Esophagus muscularis mucosa (tissue), 4 donors: Measurements from ENCODE around the gene SLX4. TPM values are rescaled to one million over a fixed set of nuclear protein-coding genes. Genes with fewer than 3 reads are reported as not detected.

Experiments used
- DNase-seq: peaks from one replicate; pipeline ENCODE4 v3.0.0-alpha.2; 2017; ENCODE audit errors: extremely low spot score
- H3K27ac ChIP-seq, 4 donors: fragments of 200-600 bp; sonication (generic); replicated peaks in 1 of 4; 1 replicate in 3 of 4; 2 replicates in 1 of 4; pipeline ENCODE4 v1.5.1; 2016 to 2019; ENCODE audit warnings: mild to moderate bottlenecking in 1 of 4
- H3K27me3 ChIP-seq, 4 donors: fragments of 200-600 bp; sonication (generic); one replicate each; pipeline versions ENCODE4 v1.5.1 to v1.6.0; 2016 to 2019
- H3K36me3 ChIP-seq, 4 donors: fragments of 200-600 bp; sonication (generic); one replicate each; pipeline ENCODE4 v1.5.1; 2016 to 2019
- H3K4me1 ChIP-seq, 4 donors: fragments of 200-600 bp; sonication (generic); one replicate each; pipeline ENCODE4 v1.5.1; 2016 to 2019
- H3K4me3 ChIP-seq, 4 donors: fragments of 200-600 bp; sonication (generic); 1 replicate in 2 of 4; 2 replicates in 2 of 4; pipeline ENCODE4 v1.5.1; 2016 to 2019; ENCODE audit warnings: mild to moderate bottlenecking in 4 of 4, moderate library complexity in 1 of 4
- H3K9me3 ChIP-seq, 4 donors: fragments of 200-600 bp; sonication (generic); 1 replicate in 3 of 4; 2 replicates in 1 of 4; pipeline ENCODE4 v1.5.1; 2016 to 2019
- CTCF ChIP-seq, 3 experiments: fragments of 200-600 bp in 2 of 3; fragments of 450-650 bp in 1 of 3; sonication (generic) in 2 of 3; IDR thresholded peaks; one replicate each; pipeline ENCODE4 v1.5.1; 2017 to 2019; ENCODE audit warnings: antibody characterized with exemption in 3 of 3, mild to moderate bottlenecking in 2 of 3, moderate library complexity in 1 of 3
- EP300 ChIP-seq: sonication (generic); formaldehyde crosslinking; IDR thresholded peaks from one replicate; pipeline ENCODE4 v1.6.1; 2017; ENCODE audit warnings: antibody characterized with exemption
- POLR2A ChIP-seq: fragments of 450-650 bp; IDR thresholded peaks from one replicate; pipeline ENCODE4 v1.6.1; 2017; ENCODE audit warnings: antibody characterized with exemption, moderate library complexity, mild to moderate bottlenecking, low read depth
- POLR2AphosphoS5 ChIP-seq, 2 donors: sonication (generic); formaldehyde crosslinking; IDR thresholded peaks; one replicate each; pipeline ENCODE4 v1.6.1; 2017; ENCODE audit warnings: antibody characterized with exemption in 2 of 2
- whole genome bisulfite sequencing: methylation state at CpG from one replicate; pipeline ENCODE4 v1.1.5; 2018; 5-methylcytosine and 5-hydroxymethylcytosine counted together
- intact Hi-C: fragments of 100-400 bp; cut with DNase I; formaldehyde crosslinking; loops from one replicate; pipeline ENCODE4 v1.15.1; 2023
- total RNA-seq, 4 donors: library from RNA; depleted of rRNA; stranded (reverse); fragments of >200 nt; gene quantifications; one replicate each; pipeline versions ENCODE4 v1.1.0 to v1.2.1, GENCODE V29; 2016

The SLX4 gene
- total RNA-seq, 4 donors from 2014 or later = 3.0 to 5.8 (median 3.9) TPM

- intact Hi-C loops = no loop called here
- no peak for DNase-seq
- no peak overlapping the region for H3K27ac ChIP-seq
- H3K4me3 ChIP-seq = no peak overlapping the region
- no peak for TF ChIP-seq CTCF (IDR thresholded peaks at IDR 0.05)
- TF ChIP-seq POLR2A = no peak
- TF ChIP-seq POLR2AphosphoS5 (IDR thresholded peaks at IDR 0.05) = no peak
- TF ChIP-seq EP300 = no peak
- H3K4me1 ChIP-seq = no peaks in the 10 kb centered on the region
- H3K36me3 ChIP-seq = peaks cover 0 to 20% (median 10%) of the 10 kb centered on the region in 4 donors
- H3K9me3 ChIP-seq = no peaks in the 10 kb centered on the region
- WGBS = 57% methylated on average over 1 of the region's 9 CpGs
- no peaks in the 10 kb centered on the region for H3K27me3 ChIP-seq
Observed at GRCh38 chr16:3564889-3565141, 46.6 kb downstream of the SLX4 start.

GRCh38 chr16:3564130-3564888 lies 47.1 kb downstream of the SLX4 start:
- 97% methylated on average over 38 of the region's 43 CpGs for WGBS
- H3K36me3 ChIP-seq = peaks cover 0 to 20% (median 10%) of the 10 kb centered on the region in 4 donors
- no peaks in the 10 kb centered on the region for H3K27me3 ChIP-seq
- no peak overlapping the region for H3K4me3 ChIP-seq
- TF ChIP-seq EP300 (no peak), POLR2A (no peak), CTCF (IDR thresholded peaks at IDR 0.05) (no peak), POLR2AphosphoS5 (IDR thresholded peaks at IDR 0.05) (no peak)
- DNase-seq = no peak
- no peak overlapping the region for H3K27ac ChIP-seq
- intact Hi-C loops = no loop called here
- no peaks in the 10 kb centered on the region for H3K4me1 ChIP-seq
- H3K9me3 ChIP-seq = no peaks in the 10 kb centered on the region

GRCh38 chr16:3562914-3563480 lies 48.4 kb downstream of the SLX4 start:
- H3K27me3 ChIP-seq = no peaks in the 10 kb centered on the region
- WGBS = 95% methylated on average over 16 of the region's 29 CpGs
- H3K9me3 ChIP-seq = no peaks in the 10 kb centered on the region
- TF ChIP-seq POLR2A (no peak), EP300 (no peak), CTCF (IDR thresholded peaks at IDR 0.05) (no peak), POLR2AphosphoS5 (IDR thresholded peaks at IDR 0.05) (no peak)
- H3K27ac ChIP-seq = no peak overlapping the region
- no peak for DNase-seq
- peaks cover 0 to 20% (median 10%) of the 10 kb centered on the region in 4 donors for H3K36me3 ChIP-seq
- H3K4me1 ChIP-seq = no peaks in the 10 kb centered on the region
- no peak overlapping the region for H3K4me3 ChIP-seq
- intact Hi-C loops = no loop called here

GRCh38 chr16:3561626-3562025 lies 49.8 kb downstream of the SLX4 start:
- H3K27ac ChIP-seq = no peak overlapping the region

More at GRCh38 chr16:3561626-3562025, 49.8 kb downstream of the SLX4 start:
- WGBS = 85% methylated on average over 13 of the region's 15 CpGs
- intact Hi-C loops = no loop called here
- Histone ChIP-seq H3K36me3 (peaks cover 0 to 20% (median 10%) of the 10 kb centered on the region in 4 donors), H3K4me1 (no peaks in the 10 kb centered on the region), H3K9me3 (no peaks in the 10 kb centered on the region), H3K27me3 (no peaks in the 10 kb centered on the region), H3K4me3 (no peak overlapping the region)
- DNase-seq = no peak
- no peak for TF ChIP-seq CTCF (IDR thresholded peaks at IDR 0.05)
- no peak for TF ChIP-seq POLR2A
- no peak for TF ChIP-seq EP300
- TF ChIP-seq POLR2AphosphoS5 (IDR thresholded peaks at IDR 0.05) = no peak
